Vagina (tissue), 2 donors: ENCODE results near the gene ACSF3.

Source experiments
- CTCF ChIP-seq, 3 experiments: fragments of 450-650 bp in 2 of 3; fragments of 200-600 bp in 1 of 3; sonication (generic) in 1 of 3; IDR thresholded peaks; one replicate each; pipeline ENCODE4 v1.5.1; 2017 to 2019; ENCODE audit warnings: antibody characterized with exemption in 3 of 3, mild to moderate bottlenecking in 2 of 3, moderate library complexity in 2 of 3
- POLR2A ChIP-seq, 2 donors: fragments of 450-650 bp; IDR thresholded peaks; one replicate each; pipeline ENCODE4 v1.6.1; 2017; ENCODE audit warnings: antibody characterized with exemption in 2 of 2, mild to moderate bottlenecking in 2 of 2, moderate library complexity in 2 of 2
- POLR2AphosphoS5 ChIP-seq, 2 donors: sonication (generic); formaldehyde crosslinking; IDR thresholded peaks; one replicate each; pipeline ENCODE4 v1.9.0; 2017; ENCODE audit warnings: antibody characterized with exemption in 2 of 2, mild to moderate bottlenecking in 2 of 2, low read depth in 1 of 2; ENCODE audit not compliant: insufficient read depth in 1 of 2

- no peak for TF ChIP-seq POLR2AphosphoS5 (IDR thresholded peaks at IDR 0.05; ENCODE audit: insufficient read depth in 1 of 2, low read depth in 1 of 2)
- TF ChIP-seq CTCF (IDR thresholded peaks at IDR 0.05): no peak
- TF ChIP-seq POLR2A (IDR thresholded peaks at IDR 0.05): no peak
Observed at GRCh38 chr16:89183975-89184676, 90.5 kb downstream of the ACSF3 start.
